ENCODE data around the gene NSMCE1.
A peak's percentile ranks its signal among the peaks of the same experiment; 100 is the strongest.

DNA sequence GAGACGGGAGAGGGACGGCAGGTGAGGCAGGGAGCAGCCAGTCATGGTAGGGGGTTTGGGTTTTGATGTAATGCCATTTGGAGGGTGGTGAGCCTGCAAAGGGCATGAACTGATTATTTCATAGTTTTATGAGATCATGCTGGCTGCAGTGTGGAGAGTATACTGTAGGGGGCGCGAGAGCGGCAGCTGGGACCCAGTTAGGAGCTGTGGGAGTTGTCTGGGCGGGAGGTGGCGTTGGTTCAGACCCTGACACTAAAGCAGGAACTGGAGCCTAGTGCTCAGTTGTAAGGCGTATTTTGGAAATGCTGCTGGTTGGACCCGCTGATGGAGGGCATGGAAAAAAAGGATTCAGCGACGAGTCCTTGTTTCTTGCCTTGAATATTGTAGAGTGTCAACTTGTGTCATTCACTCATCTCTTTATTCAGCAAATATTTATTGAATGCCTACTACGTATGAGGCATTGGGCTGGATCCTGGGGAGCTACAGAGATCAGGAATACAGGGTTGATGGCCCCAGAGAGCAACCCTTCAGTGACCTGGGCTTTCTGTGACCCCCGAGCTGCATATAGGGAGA, 89.0 kb downstream of the NSMCE1 start:
- TF ChIP-seq, protein P1, sequence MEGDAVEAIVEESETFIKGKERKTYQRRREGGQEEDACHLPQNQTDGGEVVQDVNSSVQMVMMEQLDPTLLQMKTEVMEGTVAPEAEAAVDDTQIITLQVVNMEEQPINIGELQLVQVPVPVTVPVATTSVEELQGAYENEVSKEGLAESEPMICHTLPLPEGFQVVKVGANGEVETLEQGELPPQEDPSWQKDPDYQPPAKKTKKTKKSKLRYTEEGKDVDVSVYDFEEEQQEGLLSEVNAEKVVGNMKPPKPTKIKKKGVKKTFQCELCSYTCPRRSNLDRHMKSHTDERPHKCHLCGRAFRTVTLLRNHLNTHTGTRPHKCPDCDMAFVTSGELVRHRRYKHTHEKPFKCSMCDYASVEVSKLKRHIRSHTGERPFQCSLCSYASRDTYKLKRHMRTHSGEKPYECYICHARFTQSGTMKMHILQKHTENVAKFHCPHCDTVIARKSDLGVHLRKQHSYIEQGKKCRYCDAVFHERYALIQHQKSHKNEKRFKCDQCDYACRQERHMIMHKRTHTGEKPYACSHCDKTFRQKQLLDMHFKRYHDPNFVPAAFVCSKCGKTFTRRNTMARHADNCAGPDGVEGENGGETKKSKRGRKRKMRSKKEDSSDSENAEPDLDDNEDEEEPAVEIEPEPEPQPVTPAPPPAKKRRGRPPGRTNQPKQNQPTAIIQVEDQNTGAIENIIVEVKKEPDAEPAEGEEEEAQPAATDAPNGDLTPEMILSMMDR (IDR thresholded peaks at IDR 0.05; ENCODE audit: borderline replicate concordance, extremely low read depth, low read length, poor library complexity, severe bottlenecking) = peak; percentile 97
- no peak for TF ChIP-seq EZH2 (IDR thresholded peaks at IDR 0.05; ENCODE audit: borderline replicate concordance, low read depth, low read length, severe bottlenecking)
